Fibroblast of lung (primary cell): ENCODE measurements around the gene AGO3. TPM values are rescaled to one million over a fixed set of nuclear protein-coding genes. Genes with fewer than 3 reads are reported as not detected.

ENCODE experiments used
- DNase-seq, 2 donors: peaks; one replicate each; pipeline versions ENCODE4 v3.0.0 to v3.0.0-alpha.2; 2010; ENCODE audit warnings: low read depth in 2 of 2
- H2AFZ ChIP-seq: 2 replicates; pipeline ENCODE4 v1.5.1; 2012; ENCODE audit warnings: low read length, control low read depth, inconsistent platforms
- H3K27ac ChIP-seq: 2 replicates; pipeline ENCODE4 v1.5.1; 2011; ENCODE audit warnings: low read length, control low read depth; ENCODE audit not compliant: insufficient read depth
- H3K27me3 ChIP-seq: 2 replicates; pipeline ENCODE4 v1.5.1; 2011; ENCODE audit warnings: mild to moderate bottlenecking, low read length; ENCODE audit not compliant: control insufficient read depth, insufficient read depth
- H3K36me3 ChIP-seq: 2 replicates; pipeline ENCODE4 v1.5.1; 2011; ENCODE audit warnings: low read length; ENCODE audit not compliant: control insufficient read depth, insufficient read depth
- H3K4me1 ChIP-seq: 2 replicates; pipeline ENCODE4 v1.5.1; 2011; ENCODE audit warnings: low read length; ENCODE audit not compliant: control insufficient read depth, insufficient read depth; ENCODE audit errors: extremely low read depth
- H3K4me2 ChIP-seq: 2 replicates; pipeline ENCODE4 v1.5.1; 2011; ENCODE audit warnings: low read length, control low read depth; ENCODE audit not compliant: insufficient read depth; ENCODE audit errors: extremely low read depth
- H3K4me3 ChIP-seq, 4 experiments: fragments of 200-600 bp in 1 of 4; sonication (generic) in 1 of 4; replicated peaks in 1 of 4; 2 replicates each; pipeline ENCODE4 v1.5.1; 2011 to 2016; ENCODE audit warnings: low read length in 4 of 4, low read depth in 3 of 4, mild to moderate bottlenecking in 3 of 4, control low read depth in 2 of 4, inconsistent platforms in 1 of 4, mixed read lengths in 1 of 4; ENCODE audit not compliant: insufficient read depth in 1 of 4; ENCODE audit errors: control extremely low read depth in 1 of 4
- H3K79me2 ChIP-seq: 2 replicates; pipeline ENCODE4 v1.5.1; 2012; ENCODE audit warnings: mild to moderate bottlenecking, low read length, inconsistent platforms; ENCODE audit not compliant: control insufficient read depth, insufficient read depth
- H3K9ac ChIP-seq: 2 replicates; pipeline ENCODE4 v1.5.1; 2011; ENCODE audit warnings: mild to moderate bottlenecking, low read length, control low read depth; ENCODE audit not compliant: insufficient read depth
- H3K9me3 ChIP-seq: 2 replicates; pipeline ENCODE4 v1.5.1; 2012; ENCODE audit warnings: low read depth, low read length; ENCODE audit not compliant: control insufficient read depth, insufficient read depth
- H4K20me1 ChIP-seq: 2 replicates; pipeline ENCODE4 v1.5.1; 2011; ENCODE audit warnings: low read length; ENCODE audit not compliant: control insufficient read depth, insufficient read depth; ENCODE audit errors: extremely low read depth
- CTCF ChIP-seq, 2 donors: IDR thresholded peaks in 1 of 2; conservative IDR thresholded peaks in 1 of 2; 1 replicate in 1 of 2; 2 replicates in 1 of 2; pipeline ENCODE4 v1.5.1; 2011 to 2012; ENCODE audit warnings: low read length in 2 of 2, control low read depth in 1 of 2, inconsistent platforms in 1 of 2, low read depth in 1 of 2, mild to moderate bottlenecking in 1 of 2
- EZH2 ChIP-seq: IDR thresholded peaks from 2 replicates; pipeline ENCODE4 v1.5.1; 2012; ENCODE audit warnings: low read length, control low read depth, mild to moderate bottlenecking; ENCODE audit errors: missing control alignments
- polyA plus RNA-seq, 2 donors: library from polyadenylated mRNA; depleted of rRNA in 1 of 2; stranded (reverse) in 1 of 2; unstranded in 1 of 2; fragments of >200 nt; gene quantifications; 2 replicates each; pipeline ENCODE4 v1.2.1, GENCODE V29; 2011 to 2012; ENCODE audit warnings: missing spikeins in 1 of 2
- total RNA-seq: library from RNA; depleted of rRNA; stranded (reverse); fragments of >200 nt; gene quantifications from 2 replicates; pipeline ENCODE4 v1.2.1, GENCODE V29; 2014

The AGO3 gene
- total and polyA plus RNA-seq, 2 donors (not counting 1 experiment from before 2014, with no cell fraction given), result 12.9 to 19.6 TPM

GRCh38 chr1:36007741-36008140 lies 76.8 kb downstream of the AGO3 start:
- no peak for DNase-seq
- TF ChIP-seq CTCF (conservative IDR thresholded peaks at IDR 0.05 in 1 of 2, IDR thresholded peaks at IDR 0.05 in 1 of 2; ENCODE audit: low read depth in 1 of 2, low read length in 2 of 2) (no peak), EZH2 (no peak)
- no peaks in the 10 kb centered on the region for H3K36me3 ChIP-seq
- H3K79me2 ChIP-seq, result no peaks in the 10 kb centered on the region
- no peak overlapping the region for H2AFZ ChIP-seq
- no peak overlapping the region for H3K9ac ChIP-seq
- no peaks in the 10 kb centered on the region for H3K9me3 ChIP-seq
- no peak overlapping the region for H3K4me2 ChIP-seq
- H4K20me1 ChIP-seq, result no peaks in the 10 kb centered on the region
- no peak overlapping the region for H3K27ac ChIP-seq
- no peaks in the 10 kb centered on the region for H3K4me1 ChIP-seq
- no peak overlapping the region for H3K4me3 ChIP-seq
- no peaks in the 10 kb centered on the region for H3K27me3 ChIP-seq

- peak; percentile 13 to 94 for DNase-seq
- Histone ChIP-seq H3K79me2 (no peaks in the 10 kb centered on the region), H3K4me2 (no peak overlapping the region), H2AFZ (no peak overlapping the region), H3K27ac (no peak overlapping the region), H3K27me3 (no peaks in the 10 kb centered on the region), H3K4me3 (no peak overlapping the region), H3K36me3 (no peaks in the 10 kb centered on the region), H3K4me1 (no peaks in the 10 kb centered on the region), H4K20me1 (no peaks in the 10 kb centered on the region), H3K9ac (no peak overlapping the region), H3K9me3 (no peaks in the 10 kb centered on the region)
- TF ChIP-seq EZH2, result no peak
- no peak for TF ChIP-seq CTCF (conservative IDR thresholded peaks at IDR 0.05 in 1 of 2, IDR thresholded peaks at IDR 0.05 in 1 of 2; ENCODE audit: low read depth in 1 of 2, low read length in 2 of 2)
Observed at GRCh38 chr1:36008546-36009197, 77.8 kb downstream of the AGO3 start.

- peaks cover 3% of the 10 kb centered on the region for H3K36me3 ChIP-seq
- H3K4me3 ChIP-seq, result no peak overlapping the region
- H3K79me2 ChIP-seq, result no peaks in the 10 kb centered on the region
- no peak overlapping the region for H2AFZ ChIP-seq
- no peaks in the 10 kb centered on the region for H3K4me1 ChIP-seq
- H3K27me3 ChIP-seq, result no peaks in the 10 kb centered on the region
- H3K4me2 ChIP-seq, result no peak overlapping the region
- H3K27ac ChIP-seq, result no peak overlapping the region
- no peaks in the 10 kb centered on the region for H4K20me1 ChIP-seq
- no peak overlapping the region for H3K9ac ChIP-seq
- H3K9me3 ChIP-seq, result no peaks in the 10 kb centered on the region
- DNase-seq, result peak; percentile 15 to 17
- TF ChIP-seq EZH2, result no peak
- TF ChIP-seq CTCF (conservative IDR thresholded peaks at IDR 0.05 in 1 of 2, IDR thresholded peaks at IDR 0.05 in 1 of 2; ENCODE audit: low read depth in 1 of 2, low read length in 2 of 2), result no peak
Observed at GRCh38 chr1:36014722-36015220, 83.9 kb downstream of the AGO3 start.
